ENCODE measurements around the gene CNBD2. TPM values are rescaled to one million over a fixed set of nuclear protein-coding genes. Genes with fewer than 3 reads are reported as not detected.

CNBD2 gene
- total RNA-seq, 4 donors from 2014 or later = 2.8 to 5.3 (median 3.1) TPM; not detected in 1

DNA sequence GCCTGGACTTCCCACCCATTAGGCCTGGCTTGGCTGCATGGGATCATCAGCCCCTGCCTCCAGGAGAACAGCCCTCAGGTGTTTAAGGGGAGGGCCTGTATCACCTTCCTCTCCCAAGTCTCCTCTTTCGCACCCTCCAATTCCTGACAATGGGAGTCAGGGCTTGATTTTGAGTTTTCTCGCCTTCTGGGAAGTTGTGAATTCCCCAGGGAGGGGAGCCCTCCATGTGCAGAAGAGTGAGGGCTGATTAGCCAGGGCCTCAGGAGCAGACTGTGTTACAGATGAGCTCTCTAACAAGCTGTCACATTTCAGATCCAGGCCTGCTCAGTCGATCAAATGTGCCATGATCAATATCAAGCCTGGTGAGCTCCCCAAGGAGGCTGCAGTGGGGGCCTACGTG lies 42.4 kb downstream of the CNBD2 start:
- TF ChIP-seq, protein P1, sequence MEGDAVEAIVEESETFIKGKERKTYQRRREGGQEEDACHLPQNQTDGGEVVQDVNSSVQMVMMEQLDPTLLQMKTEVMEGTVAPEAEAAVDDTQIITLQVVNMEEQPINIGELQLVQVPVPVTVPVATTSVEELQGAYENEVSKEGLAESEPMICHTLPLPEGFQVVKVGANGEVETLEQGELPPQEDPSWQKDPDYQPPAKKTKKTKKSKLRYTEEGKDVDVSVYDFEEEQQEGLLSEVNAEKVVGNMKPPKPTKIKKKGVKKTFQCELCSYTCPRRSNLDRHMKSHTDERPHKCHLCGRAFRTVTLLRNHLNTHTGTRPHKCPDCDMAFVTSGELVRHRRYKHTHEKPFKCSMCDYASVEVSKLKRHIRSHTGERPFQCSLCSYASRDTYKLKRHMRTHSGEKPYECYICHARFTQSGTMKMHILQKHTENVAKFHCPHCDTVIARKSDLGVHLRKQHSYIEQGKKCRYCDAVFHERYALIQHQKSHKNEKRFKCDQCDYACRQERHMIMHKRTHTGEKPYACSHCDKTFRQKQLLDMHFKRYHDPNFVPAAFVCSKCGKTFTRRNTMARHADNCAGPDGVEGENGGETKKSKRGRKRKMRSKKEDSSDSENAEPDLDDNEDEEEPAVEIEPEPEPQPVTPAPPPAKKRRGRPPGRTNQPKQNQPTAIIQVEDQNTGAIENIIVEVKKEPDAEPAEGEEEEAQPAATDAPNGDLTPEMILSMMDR (IDR thresholded peaks at IDR 0.05; ENCODE audit: low read depth) = no peak

DNA sequence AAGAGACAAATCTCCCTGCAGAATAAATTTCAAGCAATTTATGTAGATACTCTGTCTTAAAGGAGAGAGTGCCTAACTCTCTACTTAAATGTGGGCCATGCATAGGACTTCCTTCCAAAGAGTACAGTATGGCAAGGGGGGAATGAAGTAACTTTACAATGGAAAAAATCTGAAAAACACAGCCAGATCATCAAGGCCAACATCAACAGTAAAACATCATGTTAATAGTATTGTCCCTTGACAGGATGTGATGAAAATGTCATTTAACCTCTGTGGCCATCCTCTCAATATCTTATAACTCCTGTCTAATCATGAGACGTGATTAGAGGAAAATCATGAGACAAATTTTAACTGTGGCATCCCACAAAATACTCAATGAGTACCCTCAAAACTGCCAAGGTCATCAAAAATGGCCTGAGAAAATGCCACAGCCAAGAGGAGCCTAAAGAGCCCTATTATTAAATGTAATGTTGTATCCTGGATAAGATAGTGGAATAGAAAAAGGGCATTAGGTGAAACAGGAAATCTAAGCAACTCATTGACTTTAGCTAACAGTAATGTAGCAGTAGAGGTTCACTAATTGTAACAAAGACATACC lies 47.5 kb downstream of the CNBD2 start:
- TF ChIP-seq, protein P1 (IDR thresholded peaks at IDR 0.05; ENCODE audit: low read depth) = no peak

- TF ChIP-seq, protein P1 (IDR thresholded peaks at IDR 0.05; ENCODE audit: low read depth) = no peak
These were observed 48.9 kb downstream of the CNBD2 start for GRCh38 chr20:36017048-36017951.

DNA sequence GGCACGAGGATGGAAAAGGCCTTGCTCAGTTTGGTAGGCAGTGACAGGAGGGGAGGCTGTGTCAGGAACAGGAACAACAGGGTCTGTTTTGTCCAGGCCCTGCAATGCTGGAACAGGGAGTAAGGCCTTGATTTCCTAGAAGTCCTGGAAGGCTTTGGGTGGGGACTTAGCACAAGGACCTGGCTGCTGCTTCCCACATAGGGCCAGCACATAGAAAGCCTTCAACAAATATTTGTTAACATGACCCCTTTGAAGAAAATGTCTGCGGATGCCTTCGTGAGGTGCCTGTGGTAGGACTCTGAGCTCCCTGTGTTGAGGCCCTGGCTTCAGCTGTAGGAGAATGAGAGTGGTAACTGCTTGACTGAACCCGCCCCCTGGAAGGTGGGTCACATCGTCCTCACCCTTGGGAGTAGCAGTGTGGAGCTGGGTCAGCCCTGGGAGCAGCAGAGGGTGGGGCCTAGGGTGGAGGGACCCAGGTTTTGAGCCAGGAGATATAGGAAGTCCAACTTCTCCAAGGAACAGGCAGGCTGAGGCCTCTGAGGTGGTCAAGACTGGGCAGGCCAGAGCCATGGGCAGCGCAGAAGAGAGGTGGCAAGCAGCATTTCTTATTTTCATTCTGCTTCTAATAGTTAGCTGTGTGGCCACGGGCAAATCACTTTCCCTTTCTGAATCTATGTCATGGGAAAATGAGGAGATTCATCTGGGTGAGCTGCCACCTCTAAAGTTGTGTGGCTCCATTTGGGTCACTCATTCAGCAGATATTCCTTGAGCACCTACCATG lies 50.0 kb downstream of the CNBD2 start:
- TF ChIP-seq, protein P1 (IDR thresholded peaks at IDR 0.05; ENCODE audit: low read depth) = no peak

DNA sequence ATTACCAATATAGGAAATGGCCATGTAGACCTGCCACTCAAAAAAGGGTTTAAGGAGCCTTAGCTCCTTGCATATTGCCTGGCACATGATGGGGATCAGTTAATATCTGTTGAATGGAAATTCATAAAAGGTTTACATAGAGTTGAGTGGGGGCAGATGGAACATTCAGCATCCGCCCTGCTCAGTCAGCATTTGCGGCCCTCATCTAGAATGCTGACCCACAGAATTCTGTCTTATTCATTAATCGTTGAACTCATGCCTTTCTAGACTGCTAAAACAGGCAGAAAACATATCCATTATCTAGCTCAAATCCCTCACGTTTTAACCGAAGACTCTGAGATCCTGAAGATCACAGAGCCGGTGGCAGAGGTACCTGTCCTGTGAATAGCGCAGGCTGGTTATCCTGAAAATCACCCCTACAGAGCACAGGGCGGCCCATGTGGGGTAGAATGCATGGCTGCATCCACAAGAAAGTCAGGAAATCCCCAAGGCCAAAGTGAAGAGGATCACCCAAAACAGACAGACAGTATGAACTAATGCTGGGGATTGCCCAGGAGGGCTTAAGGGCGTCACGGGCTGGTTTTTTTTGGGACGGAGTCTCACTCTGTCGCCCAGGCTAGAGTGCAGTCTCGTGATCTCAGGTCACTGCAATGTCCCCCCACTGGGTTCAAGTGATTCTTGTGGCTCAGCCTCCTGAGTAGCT lies 59.9 kb downstream of the CNBD2 start:
- TF ChIP-seq, protein P1 (IDR thresholded peaks at IDR 0.05; ENCODE audit: low read depth) = no peak

- TF ChIP-seq, protein P1 (IDR thresholded peaks at IDR 0.05; ENCODE audit: low read depth) = no peak
These were observed 61.8 kb downstream of the CNBD2 start for GRCh38 chr20:36030149-36030548.
